Aorta (tissue), 5 donors: Measurements from ENCODE around the gene CACNB3. TPM values are rescaled to one million over a fixed set of nuclear protein-coding genes. Genes with fewer than 3 reads are reported as not detected.
A peak's percentile ranks its signal among the peaks of the same experiment; 100 is the strongest.

Source experiments
- ATAC-seq: fragments of 200-7000 bp; cut with Tn5 transposase; one replicate; pipeline ENCODE4 v1.9.1; 2022; ENCODE audit warnings: moderate library complexity; ENCODE audit not compliant: low FRiP score
- DNase-seq, 2 donors: peaks; one replicate each; pipeline ENCODE4 v3.0.0-alpha.2; 2020
- H3K27ac ChIP-seq, 2 donors: one replicate each; pipeline ENCODE4 v1.5.1; 2013; ENCODE audit warnings: low read length in 2 of 2, mild to moderate bottlenecking in 2 of 2, moderate library complexity in 2 of 2, control low read depth in 1 of 2, inconsistent platforms in 1 of 2, low read depth in 1 of 2
- H3K27me3 ChIP-seq, 2 donors: one replicate each; pipeline ENCODE4 v1.6.1; 2013; ENCODE audit warnings: control low read depth in 1 of 2, low read length in 1 of 2, mild to moderate bottlenecking in 1 of 2, moderate library complexity in 1 of 2; ENCODE audit not compliant: insufficient read depth in 2 of 2, control insufficient read depth in 1 of 2
- H3K36me3 ChIP-seq, 2 donors: one replicate each; pipeline ENCODE4 v1.6.1; 2013; ENCODE audit warnings: control low read depth in 1 of 2, low read length in 1 of 2, mild to moderate bottlenecking in 1 of 2; ENCODE audit not compliant: insufficient read depth in 2 of 2, control insufficient read depth in 1 of 2
- H3K4me1 ChIP-seq, 2 donors: one replicate each; pipeline ENCODE4 v1.6.1; 2013; ENCODE audit warnings: low read length in 2 of 2, control low read depth in 1 of 2, mild to moderate bottlenecking in 1 of 2, moderate library complexity in 1 of 2; ENCODE audit not compliant: insufficient read depth in 2 of 2, control insufficient read depth in 1 of 2
- H3K4me3 ChIP-seq, 2 donors: one replicate each; pipeline ENCODE4 v1.5.1; 2013; ENCODE audit warnings: low read length in 2 of 2, control low read depth in 1 of 2, mild to moderate bottlenecking in 1 of 2
- H3K9me3 ChIP-seq: one replicate; pipeline ENCODE4 v1.6.1; 2013; ENCODE audit warnings: mild to moderate bottlenecking, low read length; ENCODE audit not compliant: control insufficient read depth
- WGBS, 2 donors: extraction: QIAGEN DNeasy Blood & Tissue Kit; methylation state at CpG; one replicate each; pipeline ENCODE4 v1.1.7; 2013; 5-methylcytosine and 5-hydroxymethylcytosine counted together
- intact Hi-C, 2 donors: fragments of 100-400 bp; cut with DNase I; formaldehyde crosslinking; loops; one replicate each; pipeline versions ENCODE4 v1.14.2 to v1.15.0; 2022
- polyA plus RNA-seq, 2 donors: library from polyadenylated mRNA; stranded (reverse); fragments of 200-250 nt; gene quantifications; one replicate each; pipeline ENCODE4 v1.2.3, GENCODE V29; 2013
- total RNA-seq, 2 donors: library from RNA; stranded (reverse); fragmentation: NEBNext Ultra II Directional; extraction: Animal tissue kit (Norgen Biotek cat#: 25700); gene quantifications; one replicate each; pipeline ENCODE4 v1.2.1, GENCODE V29; 2021
- donor health status: healthy with polysubstance abuse.
- donor health status: Bipolar disorder and iron deficiency.
- donor health status: DM: no; HTN: no; CAD: no.
- donor health status: DM: no; HTN: no; CAD: no.
- donor health status: DM: yes; HTN: yes; CAD: no.

The CACNB3 gene
- total and polyA plus RNA-seq, 4 donors: 7.3 to 39.3 (median 25.6) TPM

DNA sequence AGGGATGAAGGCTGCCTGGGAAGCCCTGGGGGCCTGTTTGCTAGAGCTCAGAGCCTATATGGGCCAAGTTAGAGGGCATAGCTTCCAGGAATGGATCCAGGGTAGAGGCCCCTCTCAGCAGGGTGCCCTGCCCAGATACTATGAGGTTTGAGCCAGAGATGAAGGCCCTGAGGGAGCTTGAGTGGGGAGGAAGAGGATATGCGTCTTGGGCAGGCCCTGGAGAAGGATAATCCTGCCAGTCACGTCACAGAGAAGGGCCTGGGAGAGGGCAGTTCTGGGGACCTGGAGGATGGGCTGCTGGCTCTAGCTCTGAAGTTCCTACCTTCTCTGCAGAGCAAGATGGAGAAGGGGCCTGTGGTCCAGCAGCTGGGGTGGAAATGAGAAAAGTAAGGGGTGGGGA, 5.9 kb upstream of the CACNB3 start:
- H3K36me3 ChIP-seq: no peaks in the 10 kb centered on the region
- H3K4me1 ChIP-seq: no peaks in the 10 kb centered on the region
- no peak overlapping the region for H3K27ac ChIP-seq
- no peaks in the 10 kb centered on the region for H3K9me3 ChIP-seq
- 55 to 73% methylated on average over 2 of the region's 2 CpGs for WGBS, 2 donors
- DNase-seq (no peak), ATAC-seq (no peak)
- no peak overlapping the region for H3K4me3 ChIP-seq
- intact Hi-C loops: no loop called here
- no peaks in the 10 kb centered on the region for H3K27me3 ChIP-seq

DNA sequence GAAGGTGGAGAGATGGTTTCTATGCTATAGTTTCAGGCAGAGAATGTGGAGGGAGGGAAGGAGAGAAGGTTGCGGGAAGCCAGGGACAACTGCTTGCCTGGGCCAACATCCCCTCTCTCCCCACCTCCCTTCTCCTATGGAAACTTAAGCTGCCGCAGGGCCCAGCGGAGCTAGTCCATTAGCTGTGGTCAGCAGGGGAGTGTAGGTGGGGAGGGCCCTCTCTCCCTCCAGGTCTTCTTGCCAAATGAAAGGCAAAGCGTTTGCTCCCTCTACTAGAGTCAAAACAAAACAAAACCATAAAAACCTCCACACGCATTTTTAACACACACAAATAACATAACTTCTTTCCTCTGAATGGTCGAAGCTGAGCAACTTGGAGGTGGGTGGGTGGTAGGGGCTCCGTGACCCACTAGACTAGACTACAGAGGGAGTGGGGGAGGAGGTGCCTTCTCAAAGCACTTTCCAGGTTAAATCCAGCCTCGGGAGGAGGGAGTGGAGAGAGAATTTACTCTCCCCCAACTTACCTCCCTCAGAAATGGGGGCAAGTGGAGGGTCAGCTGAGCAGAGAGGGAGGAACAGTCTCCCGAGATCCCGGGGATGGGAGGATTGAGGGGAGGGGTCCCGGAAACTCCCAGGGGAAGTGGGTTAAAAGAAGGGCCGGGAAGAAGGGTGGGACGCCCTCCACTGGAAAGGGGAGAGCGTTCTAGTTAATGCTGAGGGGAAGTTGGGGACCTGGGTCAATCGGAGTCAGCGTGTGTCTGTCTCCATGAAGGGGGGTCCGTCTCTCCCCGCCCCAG, 4.6 kb upstream of the CACNB3 start:
- H3K36me3 ChIP-seq: no peaks in the 10 kb centered on the region
- H3K9me3 ChIP-seq: no peaks in the 10 kb centered on the region
- ATAC-seq (no peak), DNase-seq (peak in 1 of 2 donors; percentile 57)
- intact Hi-C loops: no loop called here
- H3K4me1 ChIP-seq: no peaks in the 10 kb centered on the region
- 13 to 20% methylated on average over 18 of the region's 18 CpGs for WGBS, 2 donors
- no peak overlapping the region for H3K27ac ChIP-seq
- H3K4me3 ChIP-seq: no peak overlapping the region
- no peaks in the 10 kb centered on the region for H3K27me3 ChIP-seq

DNA sequence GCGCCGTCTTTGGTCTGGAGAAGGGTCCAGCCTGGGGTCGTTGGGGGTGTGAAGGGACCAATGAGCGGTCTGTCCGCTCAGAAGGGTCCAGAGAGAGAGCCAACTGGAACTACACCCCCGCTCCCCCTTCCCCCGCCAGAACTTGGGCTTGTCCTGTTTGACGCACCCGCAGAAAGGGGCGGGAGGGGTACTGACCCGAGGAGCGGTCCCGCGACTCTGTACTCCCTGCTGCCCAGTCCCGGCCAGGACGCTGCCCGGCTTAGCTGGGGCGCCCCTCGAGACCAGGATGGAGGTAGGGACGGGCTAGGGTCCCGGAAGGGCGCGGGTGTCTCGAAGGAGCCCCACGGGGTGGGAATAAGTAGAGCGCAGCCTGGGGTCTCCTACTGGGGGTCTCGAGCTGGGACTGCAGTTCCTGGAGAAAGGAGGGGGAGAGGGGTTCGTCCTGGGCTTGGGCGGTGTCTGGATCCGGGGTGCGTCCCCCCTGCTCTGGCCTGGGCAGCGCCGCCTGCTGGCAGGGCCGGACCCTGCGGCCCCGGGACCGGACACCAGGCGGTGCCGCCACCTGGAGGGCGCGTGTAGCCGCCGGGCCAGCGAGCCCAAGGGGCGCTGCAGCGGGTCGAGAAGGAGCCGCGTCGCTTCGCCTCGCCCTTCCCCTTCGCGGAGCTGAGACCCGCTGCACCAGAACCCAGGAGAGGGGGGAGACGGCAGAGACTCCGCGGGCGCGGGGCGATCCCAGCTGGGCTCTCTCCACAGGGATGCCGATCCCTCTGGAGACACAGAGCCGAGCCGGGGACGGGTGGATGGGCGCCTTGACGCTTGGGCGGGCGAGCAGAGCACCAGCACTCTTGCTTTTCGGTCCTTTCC, 3.8 kb upstream of the CACNB3 start:
- ATAC-seq (peak; percentile 94), DNase-seq (peak; percentile 90 to 95)
- no peaks in the 10 kb centered on the region for H3K9me3 ChIP-seq
- H3K27ac ChIP-seq: peak overlapping the region in 1 of 2 donors; percentile 87
- intact Hi-C loops: no loop called here
- peak overlapping the region; percentile 67 to 71 for H3K4me3 ChIP-seq
- WGBS, 2 donors: 0 to 1% methylated on average over 61 to 70 of the region's 70 CpGs
- H3K4me1 ChIP-seq: no peaks in the 10 kb centered on the region
- no peaks in the 10 kb centered on the region for H3K27me3 ChIP-seq
- no peaks in the 10 kb centered on the region for H3K36me3 ChIP-seq

DNA sequence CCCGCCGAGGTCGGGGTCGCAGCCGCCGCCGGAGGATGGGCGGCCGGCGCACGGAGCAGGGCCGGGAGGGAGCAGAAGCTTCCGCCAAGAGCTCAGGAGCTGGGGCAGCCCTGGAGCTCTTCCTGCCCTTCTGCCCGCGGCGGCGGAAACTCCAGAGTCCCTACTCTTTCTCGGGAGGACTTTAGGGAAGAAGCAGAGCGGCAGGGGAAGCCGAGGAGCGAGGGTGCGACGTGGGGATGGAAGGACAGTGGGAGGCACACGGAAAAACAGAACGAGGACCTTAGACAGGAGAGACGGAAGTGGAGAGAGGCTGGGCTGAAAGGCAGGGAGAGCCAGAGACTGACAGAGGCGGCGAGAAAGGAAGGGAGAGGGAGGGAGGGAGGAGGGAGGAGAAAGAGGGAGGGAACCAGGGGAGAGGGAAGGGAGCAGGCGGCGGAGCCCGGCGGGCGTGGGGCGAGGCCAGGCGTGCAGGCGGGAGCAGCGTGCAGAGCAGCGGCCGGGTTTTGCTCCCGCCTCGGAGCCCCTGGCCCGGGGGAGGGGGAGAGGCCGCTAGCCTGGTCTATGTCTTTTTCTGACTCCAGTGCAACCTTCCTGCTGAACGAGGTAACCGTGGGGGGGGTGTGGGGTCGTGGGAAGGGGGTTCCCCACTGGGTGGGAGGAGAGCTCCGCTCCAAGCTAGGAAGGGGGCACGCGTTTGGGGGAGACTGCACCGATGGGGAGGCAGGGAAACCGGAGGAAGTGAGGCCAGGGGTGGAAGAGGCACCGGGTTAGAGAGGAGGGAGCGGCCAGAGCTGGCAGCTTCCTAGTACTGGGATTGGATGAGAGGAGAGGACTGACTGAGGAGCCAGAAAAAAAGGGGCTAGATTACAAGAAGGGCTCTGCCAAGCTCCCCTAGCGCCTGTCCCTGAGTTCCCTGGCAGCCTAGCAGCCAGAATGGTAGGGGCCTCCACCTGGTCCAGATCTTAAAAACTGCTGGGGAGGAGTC, 2.9 kb upstream of the CACNB3 start:
- DNase-seq (peak; percentile 89 to 92), ATAC-seq (peak; percentile 86)
- peak overlapping the region; percentile 67 to 71 for H3K4me3 ChIP-seq
- H3K36me3 ChIP-seq: no peaks in the 10 kb centered on the region
- no peaks in the 10 kb centered on the region for H3K27me3 ChIP-seq
- H3K4me1 ChIP-seq: no peaks in the 10 kb centered on the region
- H3K9me3 ChIP-seq: no peaks in the 10 kb centered on the region
- WGBS, 2 donors: 0 to 1% methylated on average over 45 to 54 of the region's 54 CpGs
- intact Hi-C loops: no loop called here
- H3K27ac ChIP-seq: peak overlapping the region in 1 of 2 donors; percentile 87

DNA sequence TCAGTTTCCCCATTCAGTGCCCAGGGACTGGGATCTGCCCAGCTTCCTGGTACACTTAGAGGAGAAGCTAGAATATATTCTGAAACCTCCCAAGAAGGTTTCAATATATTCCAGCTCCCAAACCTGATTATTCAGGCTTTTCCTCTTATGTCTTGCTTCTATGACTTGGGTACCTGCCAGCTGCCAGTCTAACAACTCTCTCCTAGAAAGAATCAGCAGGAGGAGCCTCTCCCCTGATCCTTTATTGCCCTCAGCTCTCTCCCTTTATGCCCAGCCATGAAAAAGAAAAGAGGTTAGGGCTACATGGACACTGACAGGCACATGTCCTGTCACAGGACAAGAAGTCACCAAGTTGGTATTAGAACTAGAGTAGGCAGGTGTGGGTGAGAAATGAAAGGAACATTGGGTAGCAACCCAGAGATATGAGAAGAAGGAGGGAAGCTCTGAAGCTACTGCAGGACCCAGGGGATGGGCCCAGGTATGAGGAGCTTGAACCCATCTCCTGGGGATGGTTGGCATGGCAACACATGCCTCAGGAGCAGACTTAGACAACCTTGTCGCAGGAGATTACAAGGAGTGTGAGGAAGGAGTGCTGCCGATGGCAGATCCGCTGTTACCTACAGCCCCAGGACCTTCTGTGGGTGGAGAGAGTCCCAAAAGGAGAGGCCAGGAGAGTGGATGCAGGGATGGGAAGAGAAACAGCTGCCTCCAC, 2.0 kb upstream of the CACNB3 start:
- no peak overlapping the region for H3K27ac ChIP-seq

DNA sequence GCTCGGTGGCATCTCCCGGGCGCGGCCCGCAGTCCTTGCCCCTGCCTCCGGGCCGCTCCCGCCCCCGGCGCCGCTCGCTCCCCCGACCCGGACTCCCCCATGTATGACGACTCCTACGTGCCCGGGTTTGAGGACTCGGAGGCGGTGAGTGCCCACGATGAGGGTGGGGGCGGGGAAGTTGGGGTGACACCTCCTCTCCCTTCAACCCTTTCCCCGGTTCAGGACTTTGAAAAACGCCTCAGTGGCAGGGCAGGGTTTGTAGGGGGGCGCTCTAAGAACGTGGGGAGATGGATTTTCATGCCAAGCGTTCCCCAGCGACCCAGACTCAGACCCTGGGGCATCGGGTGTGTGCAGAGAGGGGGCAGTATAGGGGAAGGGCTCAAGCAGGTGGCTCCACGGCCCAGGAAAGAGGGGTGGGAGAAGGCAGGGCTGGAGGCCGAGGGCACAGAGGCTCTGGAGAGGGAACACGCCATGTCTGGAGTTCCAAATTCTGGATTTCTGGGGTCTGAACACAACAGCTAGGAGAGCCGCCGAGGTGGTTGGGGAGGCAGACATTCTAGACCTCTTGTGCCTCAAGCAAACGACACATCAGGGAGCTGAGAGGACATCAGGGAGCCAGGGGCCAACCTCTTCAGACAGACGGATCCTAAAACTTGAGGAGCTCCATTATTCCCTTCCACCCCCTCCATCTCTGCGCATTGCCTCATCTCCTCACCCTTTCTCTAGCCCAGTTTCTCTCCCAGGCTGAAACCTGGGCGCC, 715 bp downstream of the CACNB3 start:
- peak in 1 of 2 donors; percentile 83 for DNase-seq
- no peaks in the 10 kb centered on the region for H3K36me3 ChIP-seq
- H3K27ac ChIP-seq: no peak overlapping the region
- H3K9me3 ChIP-seq: no peaks in the 10 kb centered on the region
- intact Hi-C loops: no loop called here
- no peaks in the 10 kb centered on the region for H3K27me3 ChIP-seq
- H3K4me1 ChIP-seq: no peaks in the 10 kb centered on the region
- 16 to 18% methylated on average over 36 to 37 of the region's 37 CpGs for WGBS, 2 donors
- peak overlapping the region; percentile 27 to 71 for H3K4me3 ChIP-seq
- ATAC-seq: no peak

More for the DNA sequence above, 2.0 kb upstream of the CACNB3 start:
- 93 to 94% methylated on average over 3 of the region's 3 CpGs for WGBS, 2 donors
- no peaks in the 10 kb centered on the region for H3K27me3 ChIP-seq
- intact Hi-C loops: no loop called here
- no peak overlapping the region for H3K4me3 ChIP-seq
- no peaks in the 10 kb centered on the region for H3K4me1 ChIP-seq
- no peaks in the 10 kb centered on the region for H3K36me3 ChIP-seq
- DNase-seq: no peak
- ATAC-seq: no peak
- no peaks in the 10 kb centered on the region for H3K9me3 ChIP-seq

DNA sequence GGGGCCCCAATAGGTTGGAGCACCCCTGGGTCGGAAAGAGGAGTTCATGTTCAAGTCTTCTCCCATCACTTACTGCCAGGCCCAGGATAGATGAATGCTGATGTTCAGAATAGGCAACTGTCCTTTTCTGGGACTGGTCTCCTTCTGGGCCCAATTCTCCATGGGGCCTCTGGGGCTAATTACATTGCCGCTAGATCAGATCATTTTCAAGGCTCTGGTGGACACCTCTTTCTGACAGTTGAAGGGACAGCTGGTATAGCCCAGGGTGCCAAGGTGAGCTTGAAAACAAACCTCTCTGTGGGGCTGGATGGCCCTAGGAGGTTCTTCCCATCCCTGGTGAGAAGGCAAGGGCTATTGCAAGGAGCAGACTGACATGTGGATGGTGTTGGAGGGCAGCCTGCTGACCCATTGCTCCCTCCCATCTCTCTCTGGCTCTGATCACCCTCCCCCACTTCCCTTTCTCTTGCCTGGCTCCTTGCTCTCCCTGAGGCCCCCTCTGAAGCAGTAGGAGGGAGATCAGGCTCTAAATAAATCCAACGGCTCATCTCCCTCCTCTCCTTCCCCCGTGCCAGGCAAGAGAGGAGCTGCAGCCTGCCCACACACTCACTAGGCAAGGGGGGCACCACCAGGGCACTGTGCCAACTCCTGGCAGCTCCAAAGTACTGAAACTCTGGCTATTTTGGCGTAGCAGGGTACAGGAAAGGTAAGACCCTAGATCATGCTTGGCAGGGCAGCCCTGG, 1.9 kb downstream of the CACNB3 start:
- intact Hi-C loops: no loop called here
- 74 to 78% methylated on average over 5 of the region's 5 CpGs for WGBS, 2 donors
- Histone ChIP-seq H3K9me3 (no peaks in the 10 kb centered on the region), H3K27me3 (no peaks in the 10 kb centered on the region), H3K27ac (no peak overlapping the region), H3K4me3 (no peak overlapping the region), H3K4me1 (no peaks in the 10 kb centered on the region), H3K36me3 (no peaks in the 10 kb centered on the region)
- ATAC-seq (no peak), DNase-seq (no peak)
